OCI-LY1 (cell line): ENCODE data around the gene MUC12.

Experiments
- H2AFZ ChIP-seq: fragments of 200-600 bp; sonication (generic), shearing (Covaris generic); 2 replicates; pipeline ENCODE4 v1.6.0; 2014; ENCODE audit warnings: antibody characterized with exemption, mild to moderate bottlenecking, low read length
- H3F3A ChIP-seq: fragments of 200-600 bp; sonication (generic), shearing (Covaris generic); 2 replicates; pipeline ENCODE4 v1.6.0; 2014; ENCODE audit warnings: mild to moderate bottlenecking, antibody characterized with exemption, low read length, moderate library complexity; ENCODE audit not compliant: insufficient read depth
- H3K27ac ChIP-seq: fragments of 200-600 bp; sonication (generic); 2 replicates; pipeline ENCODE4 v1.5.1; 2014; ENCODE audit warnings: low read length, mixed run types, mild to moderate bottlenecking, low read depth; ENCODE audit not compliant: poor library complexity, severe bottlenecking
- H3K27me3 ChIP-seq: fragments of 200-600 bp; sonication (generic); 2 replicates; pipeline ENCODE4 v1.6.0; 2014; ENCODE audit warnings: antibody characterized with exemption, mild to moderate bottlenecking, low read length, moderate library complexity; ENCODE audit not compliant: insufficient read depth
- H3K36me3 ChIP-seq: fragments of 200-600 bp; sonication (generic); 2 replicates; pipeline ENCODE4 v1.6.1; 2014; ENCODE audit warnings: mild to moderate bottlenecking, antibody characterized with exemption, low read length, moderate library complexity, mixed read lengths; ENCODE audit not compliant: insufficient read depth
- H3K4me1 ChIP-seq: fragments of 200-600 bp; sonication (generic); 2 replicates; pipeline ENCODE4 v1.5.1; 2014; ENCODE audit warnings: mild to moderate bottlenecking, low read length, moderate library complexity; ENCODE audit not compliant: insufficient read depth, severe bottlenecking
- H3K4me2 ChIP-seq: fragments of 200-600 bp; sonication (generic), shearing (Covaris generic); 2 replicates; pipeline ENCODE4 v1.6.1; 2014; ENCODE audit warnings: low read length
- H3K4me3 ChIP-seq: fragments of 200-600 bp; sonication (generic); 2 replicates; pipeline ENCODE4 v1.5.1; 2014; ENCODE audit warnings: low read length, low read depth, mild to moderate bottlenecking, mixed read lengths; ENCODE audit not compliant: poor library complexity, severe bottlenecking
- H3K79me2 ChIP-seq: fragments of 200-600 bp; shearing (Covaris generic); 2 replicates; pipeline ENCODE4 v1.6.1; 2016; ENCODE audit warnings: mixed run types, low read length, mixed read lengths; ENCODE audit not compliant: insufficient read depth
- H3K9ac ChIP-seq: fragments of 200-600 bp; sonication (generic), shearing (Covaris generic); 2 replicates; pipeline ENCODE4 v1.6.1; 2014; ENCODE audit warnings: mild to moderate bottlenecking, low read length, mixed read lengths
- H3K9me2 ChIP-seq: fragments of 200-600 bp; sonication (generic), shearing (Covaris generic); 2 replicates; pipeline ENCODE4 v1.6.1; 2014; ENCODE audit warnings: low read depth, mild to moderate bottlenecking, low read length, mixed read lengths
- H3K9me3 ChIP-seq: fragments of 200-600 bp; shearing (Covaris generic); 2 replicates; pipeline ENCODE4 v1.6.1; 2014; ENCODE audit warnings: low read length, mixed read lengths
- H4K20me1 ChIP-seq: fragments of 200-600 bp; sonication (generic), shearing (Covaris generic); 2 replicates; pipeline ENCODE4 v1.6.0; 2016; ENCODE audit warnings: mild to moderate bottlenecking, low read length; ENCODE audit not compliant: insufficient read depth
- EZH2 ChIP-seq: fragments of 200-600 bp; sonication (generic), shearing (Covaris generic); IDR thresholded peaks from 2 replicates; pipeline ENCODE4 v1.8.0; 2017; ENCODE audit warnings: borderline replicate concordance, mixed run types, mild to moderate bottlenecking, antibody characterized with exemption, low read length, moderate library complexity, mixed read lengths
- TF ChIP-seq, protein P1 (sequence below): fragments of 200-600 bp; sonication (generic), shearing (Covaris generic); IDR thresholded peaks from 2 replicates; pipeline ENCODE4 v1.5.1; 2017; ENCODE audit warnings: mild to moderate bottlenecking, antibody characterized with exemption, low read length, moderate library complexity, mixed read lengths

MUC12 gene

DNA sequence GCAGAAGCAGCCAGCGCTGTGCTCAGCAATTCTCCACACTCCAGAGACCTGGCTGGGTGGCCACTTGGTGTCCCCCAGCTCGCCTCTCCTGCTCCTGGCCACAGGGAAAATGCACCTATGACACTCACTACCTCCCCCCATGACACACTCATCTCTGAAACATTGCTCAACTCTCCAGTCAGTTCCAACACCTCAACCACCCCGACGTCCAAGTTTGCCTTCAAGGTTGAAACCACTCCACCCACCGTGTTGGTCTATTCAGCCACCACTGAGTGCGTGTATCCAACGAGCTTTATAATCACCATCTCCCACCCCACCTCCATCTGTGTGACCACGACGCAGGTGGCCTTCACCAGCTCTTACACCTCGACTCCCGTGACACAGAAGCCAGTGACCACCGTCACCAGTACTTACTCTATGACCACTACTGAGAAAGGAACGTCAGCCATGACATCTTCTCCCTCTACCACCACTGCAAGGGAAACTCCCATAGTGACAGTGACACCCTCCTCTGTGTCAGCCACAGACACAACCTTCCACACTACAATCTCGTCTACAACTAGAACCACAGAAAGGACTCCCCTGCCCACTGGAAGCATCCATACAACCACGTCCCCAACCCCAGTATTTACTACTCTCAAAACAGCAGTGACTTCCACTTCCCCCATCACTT, 17.3 kb upstream of the MUC12 start:
- no peaks in the 10 kb centered on the region for H3F3A ChIP-seq
- no peak overlapping the region for H2AFZ ChIP-seq
- no peaks in the 10 kb centered on the region for H3K4me1 ChIP-seq
- 0 out of 2 replicates have a peak, but pooled peaks cover 11% of the 10 kb centered on the region for H3K27me3 ChIP-seq
- no peak overlapping the region for H3K4me2 ChIP-seq
- H3K79me2 ChIP-seq, result no peaks in the 10 kb centered on the region
- no peaks in the 10 kb centered on the region for H3K9me3 ChIP-seq
- H3K27ac ChIP-seq, result no peak overlapping the region
- no peak overlapping the region for H3K4me3 ChIP-seq
- H4K20me1 ChIP-seq, result no peaks in the 10 kb centered on the region
- TF ChIP-seq EZH2, result no peak
- TF ChIP-seq, protein P1, sequence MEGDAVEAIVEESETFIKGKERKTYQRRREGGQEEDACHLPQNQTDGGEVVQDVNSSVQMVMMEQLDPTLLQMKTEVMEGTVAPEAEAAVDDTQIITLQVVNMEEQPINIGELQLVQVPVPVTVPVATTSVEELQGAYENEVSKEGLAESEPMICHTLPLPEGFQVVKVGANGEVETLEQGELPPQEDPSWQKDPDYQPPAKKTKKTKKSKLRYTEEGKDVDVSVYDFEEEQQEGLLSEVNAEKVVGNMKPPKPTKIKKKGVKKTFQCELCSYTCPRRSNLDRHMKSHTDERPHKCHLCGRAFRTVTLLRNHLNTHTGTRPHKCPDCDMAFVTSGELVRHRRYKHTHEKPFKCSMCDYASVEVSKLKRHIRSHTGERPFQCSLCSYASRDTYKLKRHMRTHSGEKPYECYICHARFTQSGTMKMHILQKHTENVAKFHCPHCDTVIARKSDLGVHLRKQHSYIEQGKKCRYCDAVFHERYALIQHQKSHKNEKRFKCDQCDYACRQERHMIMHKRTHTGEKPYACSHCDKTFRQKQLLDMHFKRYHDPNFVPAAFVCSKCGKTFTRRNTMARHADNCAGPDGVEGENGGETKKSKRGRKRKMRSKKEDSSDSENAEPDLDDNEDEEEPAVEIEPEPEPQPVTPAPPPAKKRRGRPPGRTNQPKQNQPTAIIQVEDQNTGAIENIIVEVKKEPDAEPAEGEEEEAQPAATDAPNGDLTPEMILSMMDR, result no peak
- H3K36me3 ChIP-seq, result no peaks in the 10 kb centered on the region
- no peaks in the 10 kb centered on the region for H3K9me2 ChIP-seq
- H3K9ac ChIP-seq, result no peak overlapping the region

DNA sequence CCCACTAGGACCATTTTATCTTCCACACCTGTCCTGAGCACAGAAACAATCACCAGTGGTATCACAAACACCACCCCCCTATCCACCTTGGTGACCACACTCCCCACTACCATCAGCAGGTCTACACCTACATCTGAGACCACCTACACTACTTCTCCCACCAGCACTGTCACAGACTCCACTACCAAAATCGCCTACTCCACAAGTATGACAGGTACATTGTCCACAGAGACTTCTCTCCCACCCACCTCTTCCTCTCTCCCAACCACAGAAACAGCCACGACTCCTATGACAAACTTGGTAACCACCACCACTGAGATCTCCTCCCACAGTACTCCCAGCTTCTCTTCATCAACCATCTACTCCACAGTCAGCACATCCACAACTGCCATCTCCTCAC, 16.7 kb upstream of the MUC12 start:
- H2AFZ ChIP-seq, result no peak overlapping the region
- H3K79me2 ChIP-seq, result no peaks in the 10 kb centered on the region
- no peaks in the 10 kb centered on the region for H4K20me1 ChIP-seq
- H3K4me2 ChIP-seq, result no peak overlapping the region
- no peaks in the 10 kb centered on the region for H3K36me3 ChIP-seq
- H3F3A ChIP-seq, result no peaks in the 10 kb centered on the region
- H3K4me3 ChIP-seq, result no peak overlapping the region
- no peak overlapping the region for H3K9ac ChIP-seq
- H3K9me3 ChIP-seq, result no peaks in the 10 kb centered on the region
- TF ChIP-seq EZH2, result no peak
- TF ChIP-seq, protein P1, result no peak
- H3K27me3 ChIP-seq, result 0 out of 2 replicates have a peak, but pooled peaks cover 11% of the 10 kb centered on the region
- no peaks in the 10 kb centered on the region for H3K4me1 ChIP-seq
- no peaks in the 10 kb centered on the region for H3K9me2 ChIP-seq
- H3K27ac ChIP-seq, result no peak overlapping the region

DNA sequence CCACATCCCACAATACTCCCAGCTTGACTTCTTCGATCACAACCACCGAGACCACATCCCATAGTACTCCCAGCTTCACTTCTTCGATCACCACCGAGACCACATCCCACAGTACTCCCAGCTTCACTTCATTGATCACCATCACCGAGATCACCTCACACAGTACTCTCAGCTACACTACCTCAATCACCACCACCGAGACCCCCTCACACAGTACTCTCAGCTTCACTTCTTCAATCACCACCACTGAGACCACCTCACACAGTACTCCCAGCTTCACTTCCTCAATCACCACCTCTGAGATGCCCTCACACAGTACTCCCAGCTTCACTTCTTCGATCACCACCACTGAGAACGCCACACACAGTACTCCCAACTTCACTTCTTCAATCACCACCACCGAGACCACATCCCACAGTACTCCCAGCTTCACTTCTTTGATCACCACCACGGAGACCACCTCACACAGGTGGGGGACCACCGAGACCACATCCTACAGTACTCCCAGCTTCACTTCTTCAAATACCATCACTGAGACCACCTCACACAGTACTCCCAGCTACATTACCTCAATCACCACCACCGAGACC, 11.4 kb upstream of the MUC12 start:
- H3K9me3 ChIP-seq, result no peaks in the 10 kb centered on the region
- H2AFZ ChIP-seq, result no peak overlapping the region
- TF ChIP-seq EZH2, result no peak
- TF ChIP-seq, protein P1, result no peak
- no peak overlapping the region for H3K27ac ChIP-seq
- peaks cover 7% of the 10 kb centered on the region; the same call in 1 of the 2 replicates for H3K27me3 ChIP-seq
- H3K4me2 ChIP-seq, result no peak overlapping the region
- no peaks in the 10 kb centered on the region for H4K20me1 ChIP-seq
- H3F3A ChIP-seq, result no peaks in the 10 kb centered on the region
- no peaks in the 10 kb centered on the region for H3K79me2 ChIP-seq
- H3K36me3 ChIP-seq, result no peaks in the 10 kb centered on the region
- no peaks in the 10 kb centered on the region for H3K4me1 ChIP-seq
- no peak overlapping the region for H3K4me3 ChIP-seq
- no peaks in the 10 kb centered on the region for H3K9me2 ChIP-seq
- H3K9ac ChIP-seq, result no peak overlapping the region
